T-helper 2 cell treated with Interferon-gamma antibody and Interleukin-4, amounts not matched to agents 5 μg/mL and 100 μg/mL, for 36 hours (primary cell): Measurements from ENCODE around the gene TXNDC8.
"Not testable (repeated sequence)": the region's sequence is repeated elsewhere in the genome, so short reads cannot be mapped to it uniquely, and the experiment has no call there.

Source experiments
- DNase-seq: peaks from one replicate; pipeline ENCODE4 v3.0.0; 2021; ENCODE audit warnings: low spot score
- H3K27ac Mint-ChIP-seq: one replicate; pipeline ENCODE4 v1.8.0; 2021; ENCODE audit warnings: mild to moderate bottlenecking, mixed read lengths
- H3K27me3 Mint-ChIP-seq: one replicate; pipeline ENCODE4 v1.8.0; 2021; ENCODE audit warnings: low read depth, mixed read lengths
- H3K36me3 Mint-ChIP-seq: one replicate; pipeline ENCODE4 v1.8.0; 2021; ENCODE audit warnings: low read depth, mixed read lengths
- H3K4me1 Mint-ChIP-seq: one replicate; pipeline ENCODE4 v1.8.0; 2021; ENCODE audit warnings: low read depth, mixed read lengths
- H3K4me3 Mint-ChIP-seq: one replicate; pipeline ENCODE4 v1.8.0; 2022; ENCODE audit warnings: mild to moderate bottlenecking, moderate library complexity, mixed read lengths
- H3K9me3 Mint-ChIP-seq: one replicate; pipeline ENCODE4 v1.8.0; 2021; ENCODE audit warnings: mixed read lengths

Gene TXNDC8

DNA sequence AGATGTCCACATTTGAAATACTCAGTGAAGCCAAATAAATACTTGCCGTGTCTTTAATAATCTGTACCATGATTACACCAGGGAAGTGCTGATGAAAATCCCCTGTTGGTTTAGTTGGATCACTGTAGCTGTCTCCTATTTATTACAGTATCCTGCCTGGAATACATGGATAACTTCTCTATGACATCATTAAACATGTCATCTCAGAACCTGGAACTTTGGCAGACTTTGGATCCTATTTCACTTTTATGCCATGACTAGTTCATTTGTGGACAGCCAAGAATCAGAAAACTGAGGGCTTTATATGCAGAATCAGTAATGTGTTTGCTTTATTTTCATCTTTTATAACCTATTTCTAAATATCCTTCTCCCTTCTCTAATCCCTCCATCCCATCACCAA is at the start of gene TXNDC8:
Gene TXNDC8, minus strand, starts transcription at position 137 of the 400 bp plus-strand sequence.
- Mint-ChIP-seq H3K4me1 (peaks cover 2% of the 10 kb centered on the region), H3K9me3 (no peaks in the 10 kb centered on the region), H3K27ac (no peak within 1 kb of the TSS), H3K36me3 (no peaks in the 10 kb centered on the region), H3K4me3 (no peak within 1 kb of the TSS), H3K27me3 (no peaks in the 10 kb centered on the region)
- DNase-seq, result no peak

DNA sequence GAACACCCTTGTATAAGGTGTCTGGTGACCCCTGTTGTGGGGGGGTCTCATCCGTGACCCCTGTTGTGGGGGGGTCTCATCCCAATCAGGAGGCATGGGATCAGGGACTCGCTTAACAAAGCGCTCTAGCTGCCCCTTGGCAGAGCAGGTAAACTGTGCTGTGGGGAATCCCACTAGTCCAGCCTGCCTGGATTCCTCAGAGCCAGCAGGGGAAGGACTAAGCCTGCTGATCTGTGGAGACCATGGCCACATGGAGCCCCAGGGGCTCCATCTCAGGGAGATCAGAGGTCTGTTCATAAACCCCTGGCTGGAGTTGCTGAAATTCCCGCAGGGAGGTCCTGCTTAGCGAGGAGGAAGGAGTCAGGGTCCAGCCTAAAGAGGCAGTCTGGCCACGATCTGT is 45.8 kb upstream of the TXNDC8 start:
- no peaks in the 10 kb centered on the region for H3K9me3 Mint-ChIP-seq
- H3K36me3 Mint-ChIP-seq, result no peaks in the 10 kb centered on the region
- no peak overlapping the region for H3K27ac Mint-ChIP-seq
- H3K4me3 Mint-ChIP-seq, result no peak overlapping the region
- DNase-seq, result no peak
- no peaks in the 10 kb centered on the region for H3K4me1 Mint-ChIP-seq
- peaks cover 6% of the 10 kb centered on the region for H3K27me3 Mint-ChIP-seq

DNA sequence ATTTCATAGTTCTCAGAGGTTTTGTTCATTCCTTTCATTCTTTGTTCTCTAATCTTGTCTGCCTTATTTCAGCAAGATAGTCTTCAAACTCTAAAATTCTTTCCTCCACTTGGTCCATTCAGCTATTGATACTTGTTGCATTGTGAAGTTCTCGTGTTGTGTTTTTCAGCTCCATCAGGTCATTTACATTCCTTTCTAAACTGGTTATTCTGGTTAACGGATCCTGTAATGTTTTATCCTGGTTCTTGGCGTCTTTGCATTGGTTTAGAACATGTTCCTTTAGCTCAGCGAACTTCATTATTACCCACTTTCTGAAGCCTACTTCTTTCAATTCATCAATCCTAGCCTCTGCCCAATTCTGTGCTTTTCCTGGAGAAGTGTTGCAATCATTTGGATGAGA is 45.1 kb upstream of the TXNDC8 start:
- H3K36me3 Mint-ChIP-seq, result no peaks in the 10 kb centered on the region
- H3K4me3 Mint-ChIP-seq, result no peak overlapping the region
- H3K4me1 Mint-ChIP-seq, result no peaks in the 10 kb centered on the region
- peaks cover 6% of the 10 kb centered on the region for H3K27me3 Mint-ChIP-seq
- no peaks in the 10 kb centered on the region for H3K9me3 Mint-ChIP-seq
- DNase-seq, result no peak
- no peak overlapping the region for H3K27ac Mint-ChIP-seq

DNA sequence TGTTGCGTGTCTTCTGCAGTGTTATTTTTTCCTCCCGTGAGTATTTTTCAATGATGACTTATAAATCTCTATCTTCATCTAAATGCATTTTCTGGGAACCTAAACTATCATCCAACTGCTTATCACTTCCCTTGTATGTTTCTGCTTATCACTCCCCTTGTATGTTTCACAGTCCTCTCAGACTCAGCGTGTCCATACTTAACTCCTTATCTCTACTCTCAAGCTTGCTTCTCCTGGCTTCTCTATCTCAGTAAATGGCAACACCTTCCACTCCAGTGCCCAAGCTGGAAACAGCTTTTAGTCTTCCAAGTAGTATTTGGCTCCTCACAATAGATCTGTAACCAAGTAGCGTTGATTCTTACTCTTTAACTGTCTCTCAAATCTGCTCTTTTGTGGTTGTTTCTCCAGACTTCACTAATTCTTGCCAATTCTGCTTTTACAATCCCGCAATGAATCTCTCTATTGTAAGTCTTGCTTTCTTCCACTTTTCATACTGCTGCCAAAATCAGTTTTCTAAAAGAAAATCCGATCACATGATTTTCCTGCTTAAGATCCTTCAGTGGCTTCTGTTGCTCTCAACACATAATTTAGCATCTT is 33.8 kb upstream of the TXNDC8 start:
- no peaks in the 10 kb centered on the region for H3K9me3 Mint-ChIP-seq
- DNase-seq, result no peak

DNA sequence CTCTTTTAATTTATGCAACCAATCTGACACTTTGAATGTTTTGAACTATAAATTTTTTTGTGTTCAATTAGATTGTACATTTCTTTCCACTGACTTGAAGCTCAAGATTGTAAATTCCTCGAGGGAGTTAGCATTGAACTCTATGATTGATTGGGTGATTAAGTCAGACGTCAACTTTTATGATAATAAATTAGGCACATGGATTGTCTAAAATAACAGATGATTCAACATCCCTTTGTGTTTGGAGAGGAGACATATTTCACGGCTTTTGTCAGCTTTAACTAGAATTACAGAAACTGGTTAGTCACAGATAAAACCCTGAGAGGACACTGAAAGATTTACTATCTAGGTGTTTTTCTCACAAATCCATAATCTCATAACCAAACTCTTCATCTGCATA is 32.7 kb upstream of the TXNDC8 start:
- H3K4me1 Mint-ChIP-seq, result no peaks in the 10 kb centered on the region
- DNase-seq, result no peak
- no peaks in the 10 kb centered on the region for H3K9me3 Mint-ChIP-seq
- no peak overlapping the region for H3K4me3 Mint-ChIP-seq
- no peaks in the 10 kb centered on the region for H3K36me3 Mint-ChIP-seq
- H3K27ac Mint-ChIP-seq, result no peak overlapping the region
- H3K27me3 Mint-ChIP-seq, result peaks cover 2% of the 10 kb centered on the region

More for the DNA sequence above, 33.8 kb upstream of the TXNDC8 start:
- H3K27ac Mint-ChIP-seq, result no peak overlapping the region
- H3K4me1 Mint-ChIP-seq, result no peaks in the 10 kb centered on the region
- H3K27me3 Mint-ChIP-seq, result no peaks in the 10 kb centered on the region
- H3K4me3 Mint-ChIP-seq, result no peak overlapping the region
- no peaks in the 10 kb centered on the region for H3K36me3 Mint-ChIP-seq

DNA sequence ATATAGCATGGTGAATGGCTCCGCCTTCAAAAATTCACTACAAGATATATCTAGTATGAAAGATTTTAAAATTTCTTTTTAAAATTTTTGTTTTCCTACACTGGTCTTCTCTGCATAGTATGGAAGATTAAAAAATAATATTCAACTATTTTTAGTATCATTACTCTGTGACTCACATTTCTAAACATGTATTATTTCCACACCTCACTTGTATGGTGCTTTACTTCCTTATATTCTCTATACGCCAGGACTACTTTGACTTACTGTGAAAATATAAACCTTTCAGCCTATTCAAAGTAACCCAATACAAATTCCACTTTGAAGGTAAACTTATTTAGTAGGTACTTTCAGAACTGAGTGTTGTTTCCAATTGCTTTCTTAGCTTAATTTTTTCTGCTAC is 26.8 kb upstream of the TXNDC8 start:
- DNase-seq, result no peak
- Mint-ChIP-seq H3K9me3 (no peaks in the 10 kb centered on the region), H3K4me1 (no peaks in the 10 kb centered on the region), H3K4me3 (no peak overlapping the region), H3K27me3 (peaks cover 2% of the 10 kb centered on the region), H3K27ac (no peak overlapping the region), H3K36me3 (no peaks in the 10 kb centered on the region)

DNA sequence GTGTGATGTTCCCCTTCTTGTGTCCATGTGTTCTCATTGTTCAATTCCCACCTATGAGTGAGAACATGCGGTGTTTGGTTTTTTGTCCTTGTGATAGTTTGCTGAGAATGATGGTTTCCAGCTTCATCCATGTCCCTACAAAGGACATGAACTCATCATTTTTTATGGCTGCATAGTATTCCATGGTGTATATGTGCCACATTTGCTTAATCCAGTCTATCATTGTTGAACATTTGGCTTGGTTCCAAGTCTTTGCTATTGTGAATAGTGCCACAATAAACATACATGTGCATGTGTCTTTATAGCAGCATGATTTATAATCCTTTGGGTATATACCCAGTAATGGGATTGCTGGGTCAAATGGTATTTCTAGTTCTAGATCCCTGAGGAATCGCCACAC is 21.3 kb upstream of the TXNDC8 start:
- not testable (repeated sequence) for H3K27ac Mint-ChIP-seq, H3K4me1 Mint-ChIP-seq, DNase-seq, H3K4me3 Mint-ChIP-seq, H3K36me3 Mint-ChIP-seq, H3K9me3 Mint-ChIP-seq, H3K27me3 Mint-ChIP-seq

DNA sequence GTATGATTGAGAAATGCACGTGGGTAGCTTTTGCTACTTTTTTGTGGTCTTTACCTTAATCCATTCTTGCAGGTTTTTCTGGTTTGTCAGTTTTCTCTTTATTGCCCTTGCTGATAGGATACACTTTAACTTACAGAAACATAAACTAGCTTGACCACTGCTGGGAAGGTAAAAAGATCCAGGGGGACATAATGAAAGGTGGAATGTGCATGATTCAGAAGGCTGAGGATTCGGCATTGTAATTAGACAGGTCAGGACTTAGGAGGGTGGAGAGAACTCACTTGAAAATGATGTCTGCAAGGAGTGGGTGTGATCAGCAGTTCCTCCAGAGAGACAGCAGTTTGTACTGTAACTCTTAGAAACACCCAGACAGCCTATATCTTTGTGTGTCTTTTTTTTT is 19.8 kb upstream of the TXNDC8 start:
- no peak for DNase-seq
- no peak overlapping the region for H3K4me3 Mint-ChIP-seq
- no peaks in the 10 kb centered on the region for H3K9me3 Mint-ChIP-seq
- H3K36me3 Mint-ChIP-seq, result no peaks in the 10 kb centered on the region
- no peak overlapping the region for H3K27ac Mint-ChIP-seq
- H3K4me1 Mint-ChIP-seq, result peaks cover 4% of the 10 kb centered on the region
- no peaks in the 10 kb centered on the region for H3K27me3 Mint-ChIP-seq

DNA sequence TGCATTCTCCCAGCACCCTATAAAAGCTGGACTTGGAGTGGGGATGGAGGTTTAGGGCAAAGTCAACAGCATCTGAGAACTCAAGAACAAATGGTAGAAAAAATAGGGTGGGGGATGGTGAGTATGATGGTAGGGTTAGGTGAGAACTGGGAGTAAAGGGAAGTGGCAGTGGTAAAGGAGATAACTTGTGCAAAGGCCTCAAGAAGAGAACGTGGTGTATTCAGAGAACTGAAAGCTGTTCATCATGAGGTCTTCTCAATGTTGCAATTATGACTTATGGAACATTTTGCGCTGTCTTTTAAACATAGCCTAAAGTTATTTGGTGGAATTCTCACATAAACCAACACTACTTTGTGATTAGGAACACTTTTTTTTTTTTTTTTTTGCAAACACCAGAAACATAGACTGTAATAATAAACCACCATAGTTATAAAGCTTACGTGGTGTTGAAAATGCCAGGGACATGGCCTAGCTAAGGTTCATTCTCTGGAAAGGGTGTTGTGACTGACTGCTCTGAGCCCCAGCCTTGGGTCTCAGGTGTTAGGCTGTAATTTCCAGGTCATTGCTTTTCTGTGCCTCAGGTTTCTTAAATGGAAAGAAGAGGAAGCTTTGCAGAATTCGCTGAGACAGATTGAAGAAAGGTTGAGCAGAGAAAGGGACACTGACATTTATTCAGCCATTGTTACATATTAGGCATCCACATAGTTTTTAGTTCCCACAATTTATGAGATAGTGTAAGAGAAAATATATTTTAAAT is 19.2 kb upstream of the TXNDC8 start:
- H3K4me3 Mint-ChIP-seq, result no peak overlapping the region
- H3K36me3 Mint-ChIP-seq, result no peaks in the 10 kb centered on the region
- H3K27me3 Mint-ChIP-seq, result no peaks in the 10 kb centered on the region
- H3K27ac Mint-ChIP-seq, result no peak overlapping the region
- H3K9me3 Mint-ChIP-seq, result no peaks in the 10 kb centered on the region
- DNase-seq, result no peak
- peaks cover 4% of the 10 kb centered on the region for H3K4me1 Mint-ChIP-seq

DNA sequence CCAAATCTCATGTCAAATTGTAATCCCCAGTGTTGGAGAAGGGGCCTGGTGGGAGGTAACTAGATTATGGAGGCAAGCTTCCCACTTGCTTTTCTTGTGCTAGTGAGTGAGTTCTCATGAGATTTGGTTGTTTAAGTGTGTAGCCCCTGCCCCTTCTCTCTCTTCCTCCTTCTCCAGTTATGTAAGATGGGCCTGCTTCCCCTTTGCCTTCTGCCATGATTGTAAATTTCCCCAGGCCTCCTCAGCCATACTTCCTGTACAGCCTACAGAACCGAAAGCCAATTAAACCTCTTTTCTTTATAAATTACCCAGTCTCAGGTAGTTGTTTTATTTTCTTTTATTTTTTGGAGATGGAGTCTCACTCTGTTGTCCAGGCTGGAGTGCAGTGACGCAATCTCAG is 18.2 kb upstream of the TXNDC8 start:
- H3K27me3 Mint-ChIP-seq, result no peaks in the 10 kb centered on the region
- peaks cover 4% of the 10 kb centered on the region for H3K4me1 Mint-ChIP-seq
- H3K36me3 Mint-ChIP-seq, result no peaks in the 10 kb centered on the region
- DNase-seq, result no peak
- H3K9me3 Mint-ChIP-seq, result no peaks in the 10 kb centered on the region
- H3K27ac Mint-ChIP-seq, result no peak overlapping the region
- no peak overlapping the region for H3K4me3 Mint-ChIP-seq

DNA sequence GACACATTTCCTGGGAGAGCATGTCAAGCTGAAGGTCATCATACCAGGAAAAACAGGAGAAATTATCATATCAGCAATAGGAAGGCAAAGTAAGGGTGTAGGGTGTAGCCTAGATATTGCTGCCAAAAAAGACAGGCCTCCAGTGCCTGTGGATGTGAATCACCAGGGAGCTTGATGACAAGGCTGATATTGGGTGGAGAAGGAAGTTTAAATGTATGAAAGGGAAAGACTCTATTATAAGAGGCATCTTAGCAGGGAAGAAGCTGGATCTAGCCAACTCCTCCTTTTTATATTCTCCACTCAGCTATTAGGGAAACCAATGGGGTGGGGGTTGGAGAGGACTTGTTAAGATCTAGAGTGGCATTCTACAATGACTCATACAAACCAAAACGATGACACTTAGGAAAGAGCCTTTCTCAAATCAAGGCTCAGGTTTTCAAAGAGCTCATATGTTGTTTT is 13.4 kb upstream of the TXNDC8 start:
- Mint-ChIP-seq H3K27ac (no peak overlapping the region), H3K4me3 (no peak overlapping the region), H3K36me3 (no peaks in the 10 kb centered on the region), H3K9me3 (no peaks in the 10 kb centered on the region), H3K4me1 (peaks cover 3% of the 10 kb centered on the region), H3K27me3 (no peaks in the 10 kb centered on the region)
- no peak for DNase-seq

DNA sequence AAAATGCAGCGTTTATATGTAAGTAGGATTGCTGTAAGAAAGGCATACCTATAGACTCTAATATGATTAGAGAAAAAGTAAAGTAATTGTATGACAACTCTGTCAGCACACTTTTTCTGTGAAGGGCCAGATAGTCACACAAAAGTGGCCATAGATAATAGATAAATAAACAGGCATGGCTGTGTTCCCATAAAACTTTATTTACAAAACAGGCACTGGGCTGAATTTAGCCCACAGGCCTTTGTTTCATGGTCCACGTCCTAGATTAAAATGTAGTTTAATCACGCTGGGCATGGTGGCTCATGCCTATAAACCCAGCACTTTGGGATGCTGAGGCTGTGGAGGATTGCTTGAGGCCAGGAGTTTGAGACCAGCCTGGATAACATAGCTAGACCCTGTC is 8.7 kb upstream of the TXNDC8 start:
- Mint-ChIP-seq H3K4me3 (no peak overlapping the region), H3K27me3 (no peaks in the 10 kb centered on the region), H3K36me3 (no peaks in the 10 kb centered on the region), H3K4me1 (no peaks in the 10 kb centered on the region), H3K27ac (no peak overlapping the region), H3K9me3 (no peaks in the 10 kb centered on the region)
- no peak for DNase-seq

DNA sequence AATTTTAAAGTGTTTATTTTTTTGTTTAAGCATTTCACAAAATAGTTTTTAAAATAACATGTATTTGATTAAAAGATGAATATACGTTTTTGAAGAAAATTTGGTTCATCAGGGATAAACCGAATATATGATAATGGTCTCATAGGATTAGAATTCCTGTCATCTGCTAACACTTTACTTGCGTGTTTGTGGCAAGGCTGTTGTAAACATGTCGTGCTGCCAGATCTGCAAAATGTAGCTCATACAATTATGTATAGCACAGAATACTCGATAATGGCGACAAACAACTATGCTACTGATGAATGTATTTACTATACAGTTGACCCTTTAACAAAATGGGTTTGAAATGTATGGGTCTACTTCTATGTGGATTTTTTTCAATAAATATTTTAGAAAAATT is 7.2 kb upstream of the TXNDC8 start:
- Mint-ChIP-seq H3K27ac (no peak overlapping the region), H3K4me3 (no peak overlapping the region), H3K36me3 (no peaks in the 10 kb centered on the region), H3K4me1 (no peaks in the 10 kb centered on the region), H3K9me3 (no peaks in the 10 kb centered on the region), H3K27me3 (no peaks in the 10 kb centered on the region)
- DNase-seq, result no peak

DNA sequence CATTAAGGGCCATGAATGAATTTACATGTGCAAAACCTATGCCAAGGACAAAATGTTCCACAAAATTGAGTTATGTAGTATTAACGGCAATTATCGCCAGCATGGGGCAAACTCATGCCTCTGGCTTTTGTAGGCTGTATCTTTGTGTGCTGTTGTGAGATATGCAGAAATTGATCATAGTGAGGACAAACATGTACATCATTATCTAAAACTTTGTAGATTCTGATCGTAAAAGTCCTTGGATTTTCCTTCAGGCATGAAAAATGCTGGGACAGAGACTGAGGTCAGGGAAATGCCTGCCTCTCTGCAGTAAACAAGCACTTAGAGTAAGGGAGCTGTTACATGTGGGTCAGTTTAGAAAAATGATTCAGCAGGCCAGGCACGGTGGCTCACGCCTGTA is 5.9 kb upstream of the TXNDC8 start:
- no peak for DNase-seq
- Mint-ChIP-seq H3K36me3 (no peaks in the 10 kb centered on the region), H3K27ac (no peak overlapping the region), H3K4me1 (no peaks in the 10 kb centered on the region), H3K27me3 (no peaks in the 10 kb centered on the region), H3K4me3 (no peak overlapping the region), H3K9me3 (no peaks in the 10 kb centered on the region)

DNA sequence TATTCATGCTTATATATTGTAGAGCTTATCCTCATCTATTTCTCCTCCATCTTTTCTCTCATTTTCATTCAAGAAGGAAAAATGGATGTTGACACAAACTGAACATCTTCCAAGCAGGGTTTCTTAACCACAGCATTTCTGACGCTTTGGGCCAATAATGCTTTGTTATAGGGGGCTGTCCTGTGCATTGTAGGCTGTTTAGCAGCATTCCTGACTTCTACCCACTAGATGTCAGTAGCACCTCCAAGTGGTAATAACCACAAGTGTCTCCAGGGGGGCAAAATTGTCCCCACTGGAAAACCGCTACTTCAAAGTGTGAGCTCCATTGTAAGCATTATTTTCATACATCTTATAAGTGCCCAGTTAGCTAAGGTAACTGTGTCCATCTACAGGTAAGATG is 2.6 kb upstream of the TXNDC8 start:
- Mint-ChIP-seq H3K27ac (no peak overlapping the region), H3K9me3 (no peaks in the 10 kb centered on the region), H3K4me1 (no peaks in the 10 kb centered on the region), H3K36me3 (no peaks in the 10 kb centered on the region), H3K27me3 (no peaks in the 10 kb centered on the region), H3K4me3 (no peak overlapping the region)
- no peak for DNase-seq
